GM21526 (cell line): ENCODE measurements around the gene NPPC.

ENCODE experiments used
- ATAC-seq: cut with Tn5 transposase; IDR thresholded peaks from one replicate; pipeline ENCODE4 v1.9.1; 2021; ENCODE audit warnings: moderate library complexity; ENCODE audit not compliant: unreplicated experiment, low FRiP score

The NPPC gene

DNA sequence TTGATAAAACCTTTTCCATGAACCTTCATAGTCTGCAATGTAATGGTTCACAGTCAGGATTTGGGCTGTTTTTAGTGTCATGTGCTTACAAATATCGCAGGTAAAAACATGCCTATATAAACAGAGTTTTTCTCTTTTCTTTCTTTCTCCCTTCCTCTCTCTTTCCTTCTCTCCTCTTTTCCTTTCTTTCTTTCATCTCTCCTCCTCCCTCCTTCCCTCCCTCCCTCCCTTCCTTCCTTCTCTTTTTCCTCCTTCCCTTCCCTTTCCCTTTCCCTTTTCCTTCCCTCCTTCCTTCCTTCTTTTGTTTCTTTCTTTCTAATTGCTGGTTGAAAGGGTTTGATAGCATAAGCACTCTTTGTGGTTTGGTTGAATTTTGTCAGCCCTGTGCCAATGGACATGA, 9.6 kb upstream of the NPPC start:
- ATAC-seq, result no peak

DNA sequence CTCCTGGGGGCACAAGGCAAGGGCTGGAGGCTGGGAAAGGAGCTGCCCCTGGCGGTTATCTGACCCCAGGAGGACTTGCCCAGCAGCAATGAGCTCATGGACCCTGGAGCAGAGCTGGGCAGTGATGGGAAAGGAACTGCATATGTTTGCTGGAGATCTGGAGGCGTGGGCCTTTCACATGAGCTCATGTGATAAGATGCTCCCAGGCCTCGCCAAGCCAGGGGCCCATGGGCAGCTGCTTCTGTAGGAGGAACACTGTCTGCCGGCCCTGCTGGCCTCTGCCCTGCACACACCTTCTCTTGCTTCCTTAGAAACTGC, 9.0 kb upstream of the NPPC start:
- ATAC-seq, result no peak

DNA sequence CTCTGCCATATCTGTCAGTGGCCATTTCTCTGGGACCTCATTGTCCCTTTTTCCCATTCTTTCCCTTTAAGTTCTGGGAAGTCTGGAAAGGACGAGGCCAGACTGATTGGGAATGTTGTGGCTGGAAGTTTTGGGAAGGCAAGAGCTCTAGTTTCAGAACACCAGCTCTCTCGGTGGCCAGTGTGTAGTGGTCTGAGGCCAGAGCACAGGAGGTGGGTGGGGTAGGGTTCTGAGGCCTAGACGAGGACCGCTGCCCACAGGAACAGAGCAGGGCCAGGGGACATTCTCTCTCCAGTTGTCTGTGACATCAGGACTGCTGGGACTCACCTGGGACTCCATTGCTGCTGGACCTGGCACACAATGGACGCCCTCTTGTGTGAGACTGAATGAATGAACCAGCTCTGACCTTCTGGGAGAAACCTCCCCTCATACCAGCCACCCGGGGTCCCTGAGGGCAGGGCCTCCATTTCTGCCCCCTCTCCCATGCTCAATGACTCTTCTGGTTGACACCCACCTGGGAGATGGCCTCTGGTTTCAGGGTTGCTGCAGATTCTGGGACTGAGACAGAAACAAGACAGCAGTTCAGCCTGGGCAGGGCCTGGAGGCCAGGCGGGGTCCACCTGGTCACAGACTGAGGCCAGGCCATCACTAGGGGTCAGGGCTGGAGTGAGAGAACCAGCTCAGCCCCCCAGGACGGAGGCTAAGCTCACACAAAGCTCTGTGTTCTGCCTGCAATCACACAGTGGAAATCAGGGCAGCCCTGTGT, 8.4 kb upstream of the NPPC start:
- ATAC-seq, result no peak

DNA sequence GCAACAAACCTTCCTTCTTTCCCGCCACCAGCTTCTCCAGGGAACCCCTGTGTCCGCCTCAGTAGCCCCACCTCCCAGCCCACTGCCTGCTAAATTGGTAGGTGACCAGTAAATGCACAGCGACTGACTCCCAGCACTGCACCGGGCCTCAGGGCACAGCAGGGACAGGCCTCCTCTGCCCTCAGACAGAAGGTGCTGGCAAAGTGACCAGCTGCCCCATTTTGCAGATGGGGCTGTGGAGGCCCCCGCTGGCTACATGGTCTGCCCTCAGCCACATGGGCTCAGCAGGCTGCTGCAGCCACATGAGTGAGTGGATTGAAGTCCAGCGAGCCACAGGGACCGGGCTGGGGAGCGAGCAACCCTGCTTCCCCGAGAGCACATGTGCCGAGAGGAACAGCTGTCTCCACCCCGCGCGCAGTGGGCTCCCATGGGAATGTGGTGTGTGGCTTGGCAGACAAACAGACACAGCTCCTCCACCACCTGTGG, 7.8 kb upstream of the NPPC start:
- no peak for ATAC-seq

DNA sequence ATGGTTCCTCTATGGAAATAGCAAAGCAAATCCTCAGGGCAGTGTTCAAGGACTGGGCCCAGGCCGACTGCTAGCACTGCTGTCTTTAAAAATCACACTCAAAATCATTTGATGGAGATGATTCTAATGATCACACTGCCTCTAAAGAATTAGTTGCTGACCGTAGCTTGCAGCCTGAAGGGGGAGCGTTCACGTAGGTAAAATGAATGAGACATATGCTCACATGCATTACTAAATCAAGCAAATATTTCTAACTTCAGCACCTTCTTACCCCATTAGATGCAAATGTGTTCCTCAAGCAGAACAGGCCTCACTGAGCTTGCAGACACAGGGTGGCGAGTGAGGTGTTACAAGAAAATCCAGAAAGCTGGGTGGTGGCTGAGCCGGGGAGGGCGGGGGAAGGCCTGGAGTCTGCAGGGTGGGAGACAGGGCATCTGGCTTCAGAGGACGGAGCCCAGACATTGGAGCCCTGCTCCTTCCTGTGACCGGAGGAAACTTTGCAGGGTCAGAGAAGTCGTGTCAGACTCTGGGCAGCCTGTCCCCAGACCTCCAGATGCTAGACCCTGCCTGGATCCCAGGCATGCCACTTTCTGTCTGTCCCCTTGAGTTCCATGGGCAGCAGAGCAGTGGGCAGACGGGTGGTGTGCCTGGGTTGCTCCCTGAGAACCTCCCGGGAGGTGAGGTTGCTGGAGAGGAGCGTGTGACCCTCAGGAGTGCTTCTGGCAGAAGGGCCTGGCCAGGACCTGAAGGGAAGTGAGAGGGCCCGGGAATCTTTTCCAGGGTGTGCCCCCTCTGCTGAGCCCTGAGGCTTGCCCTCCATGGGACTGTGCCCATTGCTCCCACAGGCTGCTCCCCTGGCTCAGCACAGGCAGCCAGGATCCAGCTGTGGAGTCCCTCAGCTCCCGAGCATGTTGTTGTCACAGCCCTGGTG, 7.1 kb upstream of the NPPC start:
- no peak for ATAC-seq

DNA sequence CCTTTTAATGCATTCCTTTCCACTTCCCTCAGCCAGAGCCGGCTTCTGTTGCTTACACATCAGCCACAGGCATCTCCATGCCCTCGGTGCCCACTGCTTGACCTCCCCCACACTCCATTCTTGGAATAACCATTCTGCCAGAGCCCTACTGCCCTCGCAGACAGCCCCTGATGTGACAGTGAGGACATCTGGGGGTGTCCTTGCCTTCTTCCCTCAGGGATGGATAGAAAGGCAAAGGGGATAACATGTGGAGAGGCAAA, 6.4 kb upstream of the NPPC start:
- no peak for ATAC-seq

DNA sequence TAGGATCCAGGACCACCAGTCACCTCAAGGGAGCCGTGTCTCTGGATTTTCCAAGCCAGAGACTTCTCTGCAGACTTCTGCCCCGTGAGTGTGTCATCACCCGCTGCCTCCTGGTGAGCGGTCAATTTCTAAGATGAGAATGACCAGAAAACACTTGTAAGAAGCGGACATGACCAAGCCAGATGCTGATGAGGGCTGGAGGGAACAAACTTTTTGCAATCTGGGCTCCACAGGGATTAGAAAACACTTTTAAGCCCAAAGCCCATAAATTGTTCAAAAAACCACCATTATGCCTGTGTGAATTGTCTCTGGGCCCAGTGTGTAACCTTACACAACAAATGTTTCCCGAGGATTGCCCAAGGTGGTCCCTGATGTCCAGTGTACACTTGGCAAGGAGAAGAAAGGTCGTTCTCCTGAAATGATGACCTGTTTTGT, 5.3 kb upstream of the NPPC start:
- no peak for ATAC-seq

DNA sequence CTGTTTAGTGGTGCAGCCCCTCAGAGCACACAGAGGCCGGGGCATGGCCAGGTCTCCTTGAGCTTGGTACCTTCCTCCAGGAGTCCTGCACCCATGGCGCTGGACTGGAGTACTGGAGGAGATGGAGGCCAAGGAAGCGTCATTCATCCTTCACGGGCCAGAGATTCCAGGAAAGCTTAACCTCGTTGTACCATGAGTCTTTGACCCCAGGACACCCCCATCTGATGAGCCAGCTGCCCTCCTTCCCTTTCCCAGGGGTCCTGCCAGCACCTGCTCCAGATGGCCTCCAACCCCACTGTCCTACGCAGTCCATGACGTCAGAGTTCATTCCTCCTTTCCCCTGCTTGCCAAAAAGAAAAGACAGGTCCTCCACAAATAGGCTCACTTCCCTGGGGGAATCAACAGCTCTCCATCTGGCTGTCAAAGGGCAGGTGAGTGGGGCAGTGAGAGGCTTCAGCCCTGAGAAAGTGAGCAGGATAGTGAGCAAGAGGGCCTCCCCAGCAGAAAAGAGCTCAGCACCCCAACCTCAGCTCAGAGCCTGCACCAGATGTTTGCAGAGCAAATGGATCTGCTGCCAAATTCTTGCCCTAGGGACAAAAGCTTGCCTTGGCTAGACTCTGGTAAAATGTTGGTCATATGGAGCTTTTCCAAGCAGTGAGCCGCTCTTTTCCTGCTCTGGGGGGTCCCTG, 4.5 kb upstream of the NPPC start:
- no peak for ATAC-seq

DNA sequence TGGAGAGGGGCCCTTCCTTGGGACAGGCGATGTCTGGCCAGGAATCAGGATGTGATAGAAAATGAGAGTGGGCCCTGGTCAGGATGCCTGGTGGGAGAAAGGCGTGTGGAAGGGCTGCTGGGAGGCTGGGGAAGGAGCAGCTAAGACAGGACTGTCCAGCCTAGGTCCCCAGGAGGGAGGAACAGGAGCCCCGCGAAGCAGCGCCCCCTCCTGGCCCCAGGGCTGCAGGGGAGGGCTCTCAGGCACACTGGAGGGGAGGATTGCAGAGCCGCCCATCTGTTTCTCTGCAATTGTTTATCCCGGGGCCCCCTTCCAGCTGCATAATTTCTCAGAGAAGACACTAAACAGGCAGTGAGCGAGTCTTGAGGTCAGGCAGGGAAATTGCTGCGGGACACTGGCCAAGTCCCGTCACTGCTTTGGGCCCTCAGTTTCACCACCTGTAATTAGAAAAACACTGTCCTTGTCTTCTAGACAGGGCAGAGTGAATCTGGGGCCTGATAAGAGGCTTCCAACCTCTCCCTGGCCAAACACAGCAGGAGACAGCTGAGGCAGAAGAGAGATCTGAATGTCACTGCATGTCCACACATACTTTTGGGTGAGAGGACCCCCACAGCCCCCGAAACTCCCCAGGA, 3.9 kb upstream of the NPPC start:
- ATAC-seq, result no peak

DNA sequence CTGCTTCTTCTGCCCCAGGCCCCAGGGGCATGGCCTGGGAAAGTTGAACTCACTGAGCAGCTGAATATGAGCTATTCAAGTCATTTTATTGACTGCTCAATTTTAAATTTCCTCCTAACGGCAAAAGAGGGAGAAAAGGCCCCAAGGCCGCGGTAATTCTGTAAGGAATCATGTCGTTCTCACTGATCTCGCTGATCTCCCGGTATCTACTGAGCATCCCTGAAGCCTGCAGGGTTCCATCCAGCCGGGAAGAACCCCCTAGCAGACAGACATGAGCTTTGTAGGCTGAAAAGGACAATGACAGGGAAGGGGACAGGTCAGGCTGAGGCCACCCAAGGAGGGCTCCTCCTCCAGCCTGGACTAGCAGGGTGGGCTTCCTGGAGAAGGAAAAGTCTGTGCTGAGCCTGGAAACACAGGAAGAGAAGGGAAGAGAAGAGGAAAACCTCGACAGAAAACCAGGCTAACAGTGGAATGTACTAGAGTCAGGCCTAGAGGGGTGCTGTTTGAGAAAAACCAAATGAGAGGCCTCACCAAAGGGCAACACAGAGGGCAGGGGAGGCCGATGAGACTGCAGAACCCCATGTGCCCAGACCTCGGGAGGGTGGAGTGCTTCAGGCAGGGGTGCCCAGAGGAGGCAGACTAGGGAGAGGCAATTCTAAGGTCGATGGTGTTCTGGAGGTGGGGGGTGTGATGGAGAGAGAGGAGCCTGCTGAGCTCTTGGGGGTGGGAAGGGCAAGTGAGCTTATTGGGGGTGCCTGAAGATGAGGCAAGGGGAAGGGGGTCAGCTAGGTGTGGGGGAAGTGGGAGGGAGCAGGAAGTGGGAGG, 2.9 kb upstream of the NPPC start:
- no peak for ATAC-seq

DNA sequence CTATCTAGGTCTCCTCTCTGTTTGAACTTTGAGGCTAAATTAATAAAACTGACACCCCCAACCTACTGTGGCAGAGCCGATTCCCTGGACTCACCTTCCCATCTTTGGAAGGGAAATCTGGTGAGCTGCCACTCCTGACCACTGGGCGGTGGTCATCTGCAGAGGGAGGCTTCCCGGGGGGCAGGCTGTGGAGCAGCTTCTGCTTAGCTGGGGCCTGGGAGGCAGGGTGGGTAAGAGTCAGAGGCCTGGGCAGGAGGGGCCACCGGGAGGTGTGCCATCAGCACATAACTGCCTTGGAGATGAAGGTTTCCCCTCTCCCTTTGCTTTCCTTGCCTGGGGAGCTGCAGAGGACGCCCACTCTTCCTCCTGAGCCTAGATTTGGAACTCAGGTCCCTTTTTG, 2.3 kb upstream of the NPPC start:
- no peak for ATAC-seq

DNA sequence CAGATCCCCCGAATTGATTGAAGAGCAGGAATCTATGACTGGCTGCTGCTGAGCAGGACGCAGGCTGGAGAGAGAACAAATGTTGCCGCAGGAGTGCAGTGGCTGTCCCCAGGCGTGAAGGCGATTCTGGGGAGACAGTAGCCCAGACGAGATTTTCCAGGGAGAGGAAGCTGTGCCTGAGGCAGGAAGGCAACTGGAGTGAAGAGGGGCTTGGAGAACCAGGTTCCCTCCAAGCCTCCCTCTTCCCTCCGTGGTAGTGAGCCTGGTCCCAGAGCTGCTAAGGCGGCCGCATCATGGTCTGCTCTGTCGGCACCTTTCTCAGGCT, 1.3 kb upstream of the NPPC start:
- no peak for ATAC-seq

DNA sequence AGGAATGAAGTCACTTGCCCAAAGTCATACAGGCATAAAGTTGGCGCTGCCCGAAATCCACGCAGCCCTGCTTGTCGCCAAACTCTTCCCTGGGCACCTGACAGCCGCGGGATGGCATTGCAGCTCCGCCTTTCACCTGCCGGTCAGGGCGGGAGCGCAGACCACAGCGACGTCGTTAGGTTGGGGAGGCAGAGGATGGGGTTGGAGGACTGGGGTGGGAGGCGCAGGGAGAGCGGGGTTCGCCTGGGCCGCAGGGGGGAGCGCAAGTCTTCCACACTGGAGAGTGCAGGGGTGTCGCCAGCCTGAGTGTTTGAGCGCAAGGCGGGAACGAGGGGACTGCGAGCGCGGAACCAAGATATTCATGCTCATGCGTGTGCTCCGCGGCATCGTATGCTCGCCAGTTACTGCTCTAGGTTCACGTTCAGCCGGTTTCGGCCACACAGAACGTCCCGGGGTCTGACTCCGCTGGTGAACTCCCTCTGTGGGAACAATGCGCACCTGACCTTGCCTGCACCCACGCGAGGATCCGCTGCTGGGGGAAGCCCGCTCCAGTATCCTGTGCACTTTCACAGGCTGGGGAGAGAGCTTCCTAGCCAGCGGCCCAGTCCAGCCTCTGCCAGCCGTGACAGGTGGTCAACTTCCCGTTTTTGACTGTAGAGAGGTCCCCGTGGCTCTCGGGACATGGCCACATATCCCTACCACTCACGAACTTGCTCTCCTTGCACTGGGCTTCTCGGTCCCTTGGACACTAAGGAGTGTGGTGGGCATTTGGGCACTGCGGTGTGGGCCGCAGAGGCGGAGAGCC, 767 bp upstream of the NPPC start:
- no peak for ATAC-seq

DNA sequence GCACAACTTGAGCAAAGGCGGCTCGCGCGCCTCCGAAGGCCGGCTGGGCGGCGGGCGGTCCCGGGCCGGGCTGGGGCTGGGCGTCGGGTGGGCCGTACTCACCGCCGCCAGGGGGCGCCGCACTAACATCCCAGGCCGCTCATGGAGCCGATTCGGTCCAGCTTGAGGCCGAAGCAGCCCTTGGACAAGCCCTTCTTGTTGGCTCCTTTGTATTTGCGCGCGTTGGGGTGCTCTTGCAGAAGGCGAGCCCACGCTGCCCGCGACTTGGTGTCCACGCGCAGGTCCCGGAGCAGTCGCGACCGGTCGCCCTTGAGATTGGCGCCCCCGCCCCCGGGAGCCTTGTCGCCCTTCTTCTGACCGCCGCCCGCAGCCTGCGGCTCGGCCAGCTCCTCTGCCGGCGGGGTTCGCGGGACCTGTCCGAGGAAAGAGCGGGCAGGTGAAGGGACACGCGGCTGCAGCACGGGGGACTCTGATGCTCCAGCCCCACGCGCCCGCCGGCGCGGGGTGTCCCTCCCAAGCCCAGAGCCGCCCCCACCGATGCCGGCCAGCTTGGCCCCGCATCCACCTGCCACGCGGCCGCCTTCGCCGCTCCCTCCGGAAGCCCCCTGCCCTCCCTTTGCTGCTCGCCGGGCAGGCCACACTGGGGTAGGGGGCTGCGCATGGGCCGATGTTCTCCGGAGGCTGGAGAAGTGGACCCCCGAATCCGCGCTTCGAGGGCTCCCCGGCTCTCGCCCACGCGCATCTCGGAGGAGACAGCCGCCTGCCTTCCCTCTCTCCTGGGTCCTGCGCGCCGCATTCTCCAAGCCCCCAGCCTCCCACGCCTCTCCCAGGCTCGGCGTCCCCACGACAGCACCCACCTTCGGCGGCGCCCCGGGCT, 655 bp downstream of the NPPC start:
- no peak for ATAC-seq

DNA sequence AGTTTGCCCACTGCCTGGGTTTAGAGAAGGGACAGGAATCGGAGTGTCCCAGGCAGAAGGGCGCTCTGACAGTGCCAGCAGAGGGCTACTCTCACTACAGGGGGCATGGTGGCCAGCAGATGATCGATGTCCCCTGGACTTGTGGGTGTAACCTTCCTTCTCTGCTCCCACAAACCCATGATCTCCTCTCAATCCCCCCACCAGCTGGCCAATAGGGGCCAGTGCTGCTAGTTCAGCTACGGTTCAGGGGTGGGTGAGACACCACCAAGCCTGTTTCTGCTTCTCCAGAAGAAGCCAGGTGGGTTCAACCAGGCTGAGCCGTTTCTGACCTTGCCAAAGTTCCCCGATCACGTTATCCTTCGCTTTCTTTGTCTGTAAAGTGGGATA, 1.3 kb downstream of the NPPC start:
- no peak for ATAC-seq

DNA sequence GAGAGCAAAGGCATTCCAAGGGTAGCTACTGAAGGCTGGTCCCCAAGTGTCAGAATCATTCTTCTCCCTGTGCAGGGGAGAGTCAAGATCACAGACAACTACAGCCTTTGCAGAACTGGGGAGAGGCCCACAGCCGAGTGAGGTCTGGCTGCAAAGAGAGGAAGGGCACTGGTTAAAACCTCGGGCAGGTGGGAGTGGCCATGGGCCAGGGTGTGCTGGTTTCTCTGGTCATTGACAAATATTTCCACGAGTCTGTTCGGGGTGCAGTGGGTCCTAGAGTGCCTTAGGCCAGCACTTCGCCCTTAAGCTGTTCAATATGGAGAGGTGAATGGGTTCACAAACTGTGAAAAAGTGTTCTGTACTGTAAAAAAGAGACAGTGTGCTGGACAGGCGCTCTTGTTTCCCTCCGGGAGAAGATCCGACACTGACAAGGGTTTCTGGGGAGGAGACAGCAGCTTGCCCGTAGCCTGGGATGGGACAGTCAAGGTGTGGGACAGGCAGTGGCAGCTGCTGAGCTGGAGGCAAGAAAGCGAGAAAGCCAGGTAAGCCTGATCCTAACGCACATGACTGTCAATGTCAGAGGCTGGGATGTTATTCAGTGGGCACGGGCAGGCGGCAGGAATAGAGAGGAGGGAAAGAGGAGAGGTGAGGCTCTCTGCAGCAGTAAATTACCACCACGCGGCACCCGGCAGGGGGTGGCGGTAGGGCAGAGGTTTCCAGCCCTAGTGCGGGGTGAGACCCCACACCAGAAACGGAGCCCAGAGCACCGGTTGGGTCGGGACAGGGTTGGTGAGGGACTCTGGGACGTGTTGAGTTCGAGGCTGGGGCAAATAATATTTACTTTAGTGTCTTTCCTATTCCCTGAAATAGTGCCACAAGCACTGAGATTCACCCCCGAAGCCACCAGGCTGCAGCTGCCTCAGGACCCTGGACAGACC, 2.0 kb downstream of the NPPC start:
- no peak for ATAC-seq

DNA sequence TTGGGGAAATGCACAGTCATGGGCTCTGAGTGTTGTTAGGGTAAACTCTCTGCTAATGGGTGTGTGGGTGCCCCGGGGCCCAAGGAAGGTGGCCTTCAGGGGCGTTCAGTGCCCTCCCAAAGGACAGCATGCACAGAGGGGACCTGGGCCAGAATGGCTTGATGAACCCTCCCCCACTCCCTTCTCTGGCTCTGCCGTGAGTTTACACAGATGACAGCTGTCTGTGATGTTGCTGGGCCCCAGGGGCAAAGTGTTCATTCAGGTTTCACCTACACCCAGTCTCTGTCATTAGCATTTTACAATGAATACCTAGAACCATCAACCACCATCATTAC, 3.2 kb downstream of the NPPC start:
- no peak for ATAC-seq
